ENCODE measurements around the gene TRIM63. TPM values are rescaled to one million over a fixed set of nuclear protein-coding genes. Genes with fewer than 3 reads are reported as not detected.

The TRIM63 gene
- total and polyA plus RNA-seq, 8 donors = 0.09 to 0.52 (median 0.33) TPM; not detected in 2

DNA sequence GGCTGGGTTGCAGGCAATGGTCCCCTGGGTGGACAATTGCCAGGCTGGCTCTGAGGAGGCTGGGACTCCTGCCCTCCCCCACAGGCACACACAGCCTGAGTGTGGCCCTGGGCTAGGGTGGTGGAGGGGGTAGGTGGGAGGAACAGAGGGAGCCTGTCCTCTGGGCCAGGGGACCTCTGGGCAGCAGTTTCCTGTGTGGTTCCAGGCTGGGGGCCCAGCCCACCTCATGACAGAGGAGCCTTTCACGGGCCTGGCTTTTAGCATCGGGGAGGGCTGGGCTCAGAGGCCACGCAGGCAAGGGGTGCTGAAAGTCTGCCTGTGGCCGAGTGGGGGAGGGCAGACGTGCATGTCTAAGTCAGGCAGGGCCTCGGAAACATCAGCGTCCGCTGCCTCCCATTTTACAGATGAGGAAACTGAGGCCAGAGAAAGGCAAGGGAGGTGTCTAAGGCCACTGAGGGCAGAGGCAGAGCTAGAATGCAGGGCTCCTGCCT, 38.9 kb downstream of the TRIM63 start:
- intact Hi-C loops (cut with DNase I) = no loop called here
- Histone ChIP-seq H3K36me3 (no peaks in the 10 kb centered on the region), H3K9me3 (no peaks in the 10 kb centered on the region), H3K27me3 (no peaks in the 10 kb centered on the region), H3K4me3 (no peak overlapping the region), H3K27ac (no peak overlapping the region), H3K4me1 (no peaks in the 10 kb centered on the region)
- ATAC-seq = no peak
- TF ChIP-seq, protein P1, sequence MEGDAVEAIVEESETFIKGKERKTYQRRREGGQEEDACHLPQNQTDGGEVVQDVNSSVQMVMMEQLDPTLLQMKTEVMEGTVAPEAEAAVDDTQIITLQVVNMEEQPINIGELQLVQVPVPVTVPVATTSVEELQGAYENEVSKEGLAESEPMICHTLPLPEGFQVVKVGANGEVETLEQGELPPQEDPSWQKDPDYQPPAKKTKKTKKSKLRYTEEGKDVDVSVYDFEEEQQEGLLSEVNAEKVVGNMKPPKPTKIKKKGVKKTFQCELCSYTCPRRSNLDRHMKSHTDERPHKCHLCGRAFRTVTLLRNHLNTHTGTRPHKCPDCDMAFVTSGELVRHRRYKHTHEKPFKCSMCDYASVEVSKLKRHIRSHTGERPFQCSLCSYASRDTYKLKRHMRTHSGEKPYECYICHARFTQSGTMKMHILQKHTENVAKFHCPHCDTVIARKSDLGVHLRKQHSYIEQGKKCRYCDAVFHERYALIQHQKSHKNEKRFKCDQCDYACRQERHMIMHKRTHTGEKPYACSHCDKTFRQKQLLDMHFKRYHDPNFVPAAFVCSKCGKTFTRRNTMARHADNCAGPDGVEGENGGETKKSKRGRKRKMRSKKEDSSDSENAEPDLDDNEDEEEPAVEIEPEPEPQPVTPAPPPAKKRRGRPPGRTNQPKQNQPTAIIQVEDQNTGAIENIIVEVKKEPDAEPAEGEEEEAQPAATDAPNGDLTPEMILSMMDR (IDR thresholded peaks at IDR 0.05) = no peak
- no peak for FAIRE-seq
- DNase-seq = peak in 1 of 6 donors; percentile 57
- WGBS, 2 donors = 72 to 74% methylated on average over 8 of the region's 8 CpGs

DNA sequence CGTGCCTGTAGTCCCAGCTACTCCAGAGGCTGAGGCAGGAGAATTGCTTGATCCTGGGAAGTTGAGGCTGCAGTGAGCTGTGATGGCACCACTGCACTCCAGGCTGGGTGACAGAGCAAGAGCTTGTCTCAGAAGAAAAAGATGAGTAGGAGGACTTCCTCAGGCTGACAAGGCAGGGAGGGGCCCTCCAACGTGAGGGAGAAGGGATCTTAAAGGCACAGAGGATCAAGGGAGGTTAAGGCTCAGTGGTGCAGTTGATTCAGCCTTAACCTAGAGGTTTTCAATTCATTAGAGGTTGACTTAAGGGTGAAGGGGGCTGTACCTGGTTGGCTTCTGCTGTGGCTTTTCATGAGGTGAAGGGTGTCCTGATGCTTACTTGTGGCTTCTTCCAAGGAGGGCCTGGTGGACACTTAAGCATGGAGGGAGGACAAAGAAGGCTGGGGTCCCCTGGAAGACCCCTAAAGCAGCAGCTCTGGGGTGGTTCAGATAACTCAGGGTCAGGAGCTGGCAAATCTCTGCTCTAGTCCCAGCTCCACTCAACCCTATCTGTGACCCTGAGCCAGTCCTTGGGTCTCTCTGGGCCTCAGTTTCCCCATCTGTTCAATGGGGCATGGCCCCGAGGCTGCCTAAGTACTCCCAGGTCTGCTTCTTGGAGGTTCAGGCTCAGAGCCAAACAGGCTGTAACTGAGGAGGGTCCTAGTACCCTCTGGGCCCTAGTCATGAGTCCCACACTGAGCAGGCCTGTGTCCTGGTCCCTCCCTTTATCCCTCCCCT, 39.5 kb downstream of the TRIM63 start:
- no peaks in the 10 kb centered on the region for H3K36me3 ChIP-seq
- DNase-seq = no peak
- no peak overlapping the region for H3K27ac ChIP-seq
- H3K4me3 ChIP-seq = no peak overlapping the region
- intact Hi-C loops (cut with DNase I) = no loop called here
- no peaks in the 10 kb centered on the region for H3K4me1 ChIP-seq
- ATAC-seq = no peak
- no peak for FAIRE-seq
- TF ChIP-seq, protein P1 (IDR thresholded peaks at IDR 0.05) = no peak
- WGBS, 2 donors = 46 to 53% methylated on average over 3 of the region's 3 CpGs
- no peaks in the 10 kb centered on the region for H3K27me3 ChIP-seq
- H3K9me3 ChIP-seq = no peaks in the 10 kb centered on the region

DNA sequence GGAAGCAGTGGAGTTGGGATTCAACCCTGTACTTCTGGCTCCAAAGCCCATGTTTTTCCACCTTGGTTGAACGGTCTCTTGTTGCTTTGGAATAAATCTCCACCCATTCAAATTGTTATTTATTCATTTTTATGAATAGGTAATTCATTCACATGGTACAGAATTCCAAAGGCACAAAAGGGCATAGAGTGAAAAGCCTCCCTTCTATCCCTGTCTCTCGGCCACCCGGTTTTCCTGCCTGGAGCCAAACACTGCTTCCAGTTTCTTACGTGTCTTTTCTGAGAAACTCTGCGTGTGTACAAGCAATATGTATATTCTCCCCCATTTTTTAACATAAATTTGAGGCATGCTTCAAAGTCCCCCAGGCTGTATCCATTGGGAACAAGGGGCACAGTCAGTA, 41.9 kb downstream of the TRIM63 start:
- H3K4me3 ChIP-seq = no peak overlapping the region
- DNase-seq (no peak), FAIRE-seq (no peak), ATAC-seq (no peak)
- no peaks in the 10 kb centered on the region for H3K9me3 ChIP-seq
- TF ChIP-seq, protein P1 (IDR thresholded peaks at IDR 0.05) = no peak
- no peaks in the 10 kb centered on the region for H3K27me3 ChIP-seq
- no peaks in the 10 kb centered on the region for H3K4me1 ChIP-seq
- WGBS, 2 donors = 67 to 78% methylated on average over 5 of the region's 5 CpGs
- intact Hi-C loops (cut with DNase I) = no loop called here
- H3K36me3 ChIP-seq = no peaks in the 10 kb centered on the region
- no peak overlapping the region for H3K27ac ChIP-seq

DNA sequence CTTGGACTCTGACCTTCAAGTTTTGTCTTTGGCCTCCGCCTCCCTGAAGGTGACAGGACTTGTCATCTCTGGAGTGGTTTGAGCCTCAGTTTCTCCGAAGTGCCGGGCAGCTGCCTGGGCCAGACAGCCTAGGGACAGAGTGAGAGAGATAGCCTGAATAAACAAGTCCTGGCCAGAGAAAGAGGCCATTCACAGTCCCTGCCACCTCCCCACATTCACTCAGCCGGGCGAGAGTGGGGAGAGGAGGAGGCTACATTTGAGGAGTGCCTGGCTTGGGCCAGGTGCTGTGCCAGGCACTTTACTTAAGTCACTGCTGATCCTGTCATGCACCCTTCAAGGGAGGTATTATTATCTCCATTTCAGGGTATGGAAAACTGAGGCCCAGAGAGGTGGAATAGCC, 42.4 kb downstream of the TRIM63 start:
- no peaks in the 10 kb centered on the region for H3K36me3 ChIP-seq
- no peaks in the 10 kb centered on the region for H3K4me1 ChIP-seq
- FAIRE-seq (no peak), ATAC-seq (peak in 1 of 4 donors; percentile 6), DNase-seq (no peak)
- no peaks in the 10 kb centered on the region for H3K27me3 ChIP-seq
- intact Hi-C loops (cut with DNase I) = no loop called here
- no peak overlapping the region for H3K4me3 ChIP-seq
- no peaks in the 10 kb centered on the region for H3K9me3 ChIP-seq
- TF ChIP-seq, protein P1 (IDR thresholded peaks at IDR 0.05) = no peak
- no peak overlapping the region for H3K27ac ChIP-seq
- WGBS, 2 donors = 30 to 32% methylated on average over 5 of the region's 5 CpGs

DNA sequence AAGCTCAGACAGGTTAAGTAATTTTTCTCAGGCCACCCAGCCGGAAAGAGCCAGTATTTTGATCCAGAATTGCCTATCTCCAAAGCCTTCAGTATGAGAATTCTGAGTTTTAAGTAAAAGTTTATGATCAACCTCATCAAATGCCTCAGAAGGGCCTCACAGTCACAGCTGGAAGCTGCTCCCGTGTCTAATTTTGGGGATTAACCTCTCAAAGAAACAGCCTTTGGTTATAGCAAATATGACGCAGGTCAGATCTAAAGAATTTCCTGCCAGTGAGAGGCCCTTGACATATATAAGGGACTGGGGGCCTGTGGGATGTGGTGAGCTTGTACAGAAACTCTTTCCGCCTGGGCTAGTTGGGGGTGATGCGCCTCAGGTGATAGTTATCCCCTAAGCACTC, 43.6 kb downstream of the TRIM63 start:
- no peak overlapping the region for H3K27ac ChIP-seq
- DNase-seq (no peak), FAIRE-seq (no peak), ATAC-seq (no peak)
- intact Hi-C loops (cut with DNase I) = no loop called here
- no peak overlapping the region for H3K4me3 ChIP-seq
- no peaks in the 10 kb centered on the region for H3K36me3 ChIP-seq
- no peaks in the 10 kb centered on the region for H3K4me1 ChIP-seq
- H3K27me3 ChIP-seq = no peaks in the 10 kb centered on the region
- TF ChIP-seq, protein P1 (IDR thresholded peaks at IDR 0.05) = no peak
- no peaks in the 10 kb centered on the region for H3K9me3 ChIP-seq
- 90 to 93% methylated on average over 5 of the region's 5 CpGs for WGBS, 2 donors
